DND-41 (cell line): Measurements from ENCODE around the gene EFNA2.
A peak's percentile ranks its signal among the peaks of the same experiment; 100 is the strongest.

Source experiments
- ATAC-seq: fragments of 200-7000 bp; cut with Tn5 transposase; 3 replicates; pipeline ENCODE4 v1.9.1; 2021; ENCODE audit warnings: low read depth; ENCODE audit not compliant: insufficient read depth
- DNase-seq: peaks from one replicate; pipeline ENCODE4 v3.0.0-alpha.2; 2020
- H2AFZ ChIP-seq: 2 replicates; pipeline ENCODE4 v1.6.0; 2012; ENCODE audit warnings: low read depth, low read length
- H3K27ac ChIP-seq: 2 replicates; pipeline ENCODE4 v1.5.1; 2012; ENCODE audit warnings: low read length, inconsistent platforms
- H3K27me3 ChIP-seq: fragments of 200-600 bp; sonication (generic); 2 replicates; pipeline ENCODE4 v1.6.0; 2012; ENCODE audit warnings: low read length, mild to moderate bottlenecking, inconsistent platforms; ENCODE audit not compliant: insufficient read depth, poor library complexity
- H3K36me3 ChIP-seq: 2 replicates; pipeline ENCODE4 v1.5.1; 2012; ENCODE audit warnings: low read length, inconsistent platforms; ENCODE audit not compliant: insufficient read depth
- H3K4me1 ChIP-seq: 2 replicates; pipeline ENCODE4 v1.5.1; 2012; ENCODE audit warnings: mild to moderate bottlenecking, low read length; ENCODE audit not compliant: insufficient read depth
- H3K4me2 ChIP-seq: 2 replicates; pipeline ENCODE4 v1.6.0; 2012; ENCODE audit warnings: mild to moderate bottlenecking, moderate library complexity, low read length, inconsistent platforms; ENCODE audit not compliant: insufficient read depth
- H3K4me3 ChIP-seq, 2 experiments: fragments of 200-600 bp in 1 of 2; shearing (Covaris generic) in 1 of 2; 2 replicates each; pipeline ENCODE4 v1.5.1; 2012 to 2016; ENCODE audit warnings: inconsistent platforms in 2 of 2, low read length in 2 of 2, mild to moderate bottlenecking in 2 of 2, low read depth in 1 of 2, moderate library complexity in 1 of 2
- H3K79me2 ChIP-seq: 2 replicates; pipeline ENCODE4 v1.6.0; 2012; ENCODE audit warnings: low read length, inconsistent platforms; ENCODE audit not compliant: insufficient read depth
- H3K9ac ChIP-seq: 2 replicates; pipeline ENCODE4 v1.6.0; 2012; ENCODE audit warnings: low read depth, mild to moderate bottlenecking, inconsistent platforms, low read length, moderate library complexity
- H3K9me3 ChIP-seq: 2 replicates; pipeline ENCODE4 v1.5.1; 2012; ENCODE audit warnings: low read length, moderate library complexity, mild to moderate bottlenecking, inconsistent platforms; ENCODE audit not compliant: insufficient read depth, severe bottlenecking
- H4K20me1 ChIP-seq: 2 replicates; pipeline ENCODE4 v1.6.0; 2012; ENCODE audit warnings: low read length; ENCODE audit not compliant: insufficient read depth
- EZH2 ChIP-seq: IDR thresholded peaks from 3 replicates; pipeline ENCODE4 v1.6.1; 2012; ENCODE audit warnings: borderline replicate concordance, low read depth, mild to moderate bottlenecking, moderate library complexity, low read length, inconsistent platforms; ENCODE audit not compliant: severe bottlenecking
- TF ChIP-seq, protein P1 (sequence below): IDR thresholded peaks from 2 replicates; pipeline ENCODE4 v1.5.1; 2012; ENCODE audit warnings: borderline replicate concordance, low read length, moderate library complexity, mild to moderate bottlenecking; ENCODE audit not compliant: poor library complexity, severe bottlenecking; ENCODE audit errors: extremely low read depth

The EFNA2 gene

DNA sequence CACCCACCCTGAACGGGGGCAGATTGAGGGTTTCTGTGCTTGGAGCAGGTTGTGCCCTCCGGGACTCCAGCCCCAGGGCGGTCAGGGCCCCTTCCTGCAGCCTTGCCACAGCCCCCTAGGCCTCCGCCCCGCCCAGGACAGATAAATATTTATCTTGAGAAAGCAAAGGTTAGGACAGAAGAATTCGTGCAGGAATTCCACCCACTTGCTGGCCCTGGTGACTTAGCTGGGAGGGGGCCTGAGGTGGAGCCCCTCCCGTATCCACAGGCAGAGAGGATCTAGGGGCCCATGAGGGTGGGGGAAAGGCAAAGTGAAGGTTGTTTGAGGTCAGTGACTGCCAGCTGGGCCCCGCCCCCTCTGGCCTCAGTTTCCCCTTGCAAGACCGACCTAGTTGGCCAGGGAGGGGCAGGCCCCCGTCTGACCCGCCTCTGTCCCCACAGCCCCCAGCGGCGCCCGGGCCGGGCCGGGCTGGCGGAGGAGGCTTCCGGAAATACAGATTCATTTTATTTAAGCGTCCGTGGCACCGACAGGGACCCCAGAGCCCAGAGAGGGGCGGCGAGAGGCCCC, 32.1 kb upstream of the EFNA2 start:
- peaks cover 55% of the 10 kb centered on the region for H3K79me2 ChIP-seq
- H3K4me1 ChIP-seq = peaks cover 67% of the 10 kb centered on the region
- TF ChIP-seq, protein P1, sequence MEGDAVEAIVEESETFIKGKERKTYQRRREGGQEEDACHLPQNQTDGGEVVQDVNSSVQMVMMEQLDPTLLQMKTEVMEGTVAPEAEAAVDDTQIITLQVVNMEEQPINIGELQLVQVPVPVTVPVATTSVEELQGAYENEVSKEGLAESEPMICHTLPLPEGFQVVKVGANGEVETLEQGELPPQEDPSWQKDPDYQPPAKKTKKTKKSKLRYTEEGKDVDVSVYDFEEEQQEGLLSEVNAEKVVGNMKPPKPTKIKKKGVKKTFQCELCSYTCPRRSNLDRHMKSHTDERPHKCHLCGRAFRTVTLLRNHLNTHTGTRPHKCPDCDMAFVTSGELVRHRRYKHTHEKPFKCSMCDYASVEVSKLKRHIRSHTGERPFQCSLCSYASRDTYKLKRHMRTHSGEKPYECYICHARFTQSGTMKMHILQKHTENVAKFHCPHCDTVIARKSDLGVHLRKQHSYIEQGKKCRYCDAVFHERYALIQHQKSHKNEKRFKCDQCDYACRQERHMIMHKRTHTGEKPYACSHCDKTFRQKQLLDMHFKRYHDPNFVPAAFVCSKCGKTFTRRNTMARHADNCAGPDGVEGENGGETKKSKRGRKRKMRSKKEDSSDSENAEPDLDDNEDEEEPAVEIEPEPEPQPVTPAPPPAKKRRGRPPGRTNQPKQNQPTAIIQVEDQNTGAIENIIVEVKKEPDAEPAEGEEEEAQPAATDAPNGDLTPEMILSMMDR = no peak
- no peak for TF ChIP-seq EZH2
- no peaks in the 10 kb centered on the region for H3K27me3 ChIP-seq
- ATAC-seq (no peak), DNase-seq (no peak)
- no peak overlapping the region for H2AFZ ChIP-seq
- peak overlapping the region in 1 of 2 experiments; percentile 38; a peak in 2 of 4 replicates for H3K4me3 ChIP-seq
- peak overlapping the region; percentile 77 for H3K4me2 ChIP-seq
- peaks cover 55% of the 10 kb centered on the region for H4K20me1 ChIP-seq
- peaks cover 57% of the 10 kb centered on the region for H3K36me3 ChIP-seq
- peak overlapping the region; percentile 70 for H3K27ac ChIP-seq
- peak overlapping the region; percentile 41 for H3K9ac ChIP-seq
- H3K9me3 ChIP-seq = no peaks in the 10 kb centered on the region

DNA sequence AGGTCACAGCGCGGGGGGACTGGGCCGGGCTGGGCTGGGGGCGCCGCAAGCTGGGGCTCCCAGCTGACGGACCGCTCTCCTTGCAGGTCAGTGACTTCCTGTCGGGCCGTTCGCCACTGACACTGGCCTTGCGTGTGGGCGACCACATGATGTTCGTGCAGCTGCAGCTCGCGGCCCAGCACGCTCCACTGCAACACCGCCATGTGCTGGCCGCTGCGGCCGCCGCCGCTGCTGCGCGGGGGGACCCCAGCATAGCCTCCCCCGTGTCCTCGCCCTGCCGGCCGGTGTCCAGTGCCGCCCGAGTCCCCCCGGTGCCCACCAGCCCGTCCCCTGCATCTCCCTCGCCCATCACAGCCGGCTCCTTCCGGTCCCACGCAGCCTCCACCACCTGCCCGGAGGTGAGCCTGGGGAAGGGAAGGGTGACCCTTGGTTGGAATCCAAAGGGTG, 31.6 kb upstream of the EFNA2 start:
- Histone ChIP-seq H3K27ac (no peak overlapping the region), H3K36me3 (peaks cover 57% of the 10 kb centered on the region), H2AFZ (no peak overlapping the region), H3K4me3 (no peak overlapping the region), H3K9me3 (no peaks in the 10 kb centered on the region), H3K27me3 (no peaks in the 10 kb centered on the region), H3K4me2 (peak overlapping the region; percentile 77; the same call in 1 of the 2 replicates), H3K4me1 (peaks cover 69% of the 10 kb centered on the region), H4K20me1 (peaks cover 55% of the 10 kb centered on the region), H3K79me2 (peaks cover 55% of the 10 kb centered on the region), H3K9ac (no peak overlapping the region)
- no peak for TF ChIP-seq EZH2
- TF ChIP-seq, protein P1 = no peak
- no peak for ATAC-seq
- no peak for DNase-seq

DNA sequence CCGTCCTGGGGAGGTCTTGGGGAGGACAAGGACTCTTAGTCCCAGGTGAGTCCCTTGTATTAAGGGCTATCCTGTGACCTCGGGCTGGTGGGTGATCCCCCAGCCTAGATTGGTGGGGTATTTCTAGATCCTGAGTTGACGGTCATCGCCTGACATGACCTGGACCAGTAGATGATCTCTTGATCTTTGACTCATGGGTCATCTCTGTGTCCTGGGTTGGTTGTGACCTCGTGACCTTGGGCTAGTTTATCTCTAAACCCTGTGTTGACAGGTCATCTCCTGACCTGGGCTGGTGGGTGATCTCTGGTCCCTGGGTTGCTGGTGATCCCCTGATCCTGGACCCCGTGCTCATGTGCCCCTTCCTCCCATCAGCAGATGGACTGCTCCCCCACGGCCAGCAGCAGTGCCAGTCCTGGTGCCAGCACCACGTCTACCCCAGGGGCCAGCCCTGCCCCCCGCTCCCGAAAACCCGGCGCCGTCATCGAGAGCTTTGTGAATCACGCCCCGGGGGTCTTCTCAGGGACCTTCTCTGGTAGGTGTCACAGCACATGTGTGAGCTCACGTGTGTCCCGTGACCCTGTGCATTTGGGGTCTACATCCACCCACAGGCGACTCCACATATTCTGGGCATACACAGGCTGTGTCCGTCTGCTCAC, 31.0 kb upstream of the EFNA2 start:
- Histone ChIP-seq H3K27ac (no peak overlapping the region), H3K36me3 (peaks cover 57% of the 10 kb centered on the region)

More for the DNA sequence above, 31.0 kb upstream of the EFNA2 start:
- H3K9ac ChIP-seq = no peak overlapping the region
- no peaks in the 10 kb centered on the region for H3K9me3 ChIP-seq
- H3K4me1 ChIP-seq = peaks cover 75% of the 10 kb centered on the region
- H4K20me1 ChIP-seq = peaks cover 55% of the 10 kb centered on the region
- H3K4me3 ChIP-seq = no peak overlapping the region
- TF ChIP-seq EZH2 = no peak
- TF ChIP-seq, protein P1 = no peak
- no peaks in the 10 kb centered on the region for H3K27me3 ChIP-seq
- H3K4me2 ChIP-seq = no peak overlapping the region
- peaks cover 55% of the 10 kb centered on the region for H3K79me2 ChIP-seq
- DNase-seq (no peak), ATAC-seq (no peak)
- H2AFZ ChIP-seq = no peak overlapping the region
